DMS53 treated with DMSO at 0.1 percent for 48 hours (cell line): ENCODE data around the gene PIP4K2B.
"Not testable (repeated sequence)": the region's sequence is repeated elsewhere in the genome, so short reads cannot be mapped to it uniquely, and the experiment has no call there.

Source experiments
- DNase-seq: peaks from one replicate; lab custom pipeline; 2025; ENCODE audit not compliant: unreplicated experiment; lab: John Stamatoyannopoulos, UW

The PIP4K2B gene

DNA sequence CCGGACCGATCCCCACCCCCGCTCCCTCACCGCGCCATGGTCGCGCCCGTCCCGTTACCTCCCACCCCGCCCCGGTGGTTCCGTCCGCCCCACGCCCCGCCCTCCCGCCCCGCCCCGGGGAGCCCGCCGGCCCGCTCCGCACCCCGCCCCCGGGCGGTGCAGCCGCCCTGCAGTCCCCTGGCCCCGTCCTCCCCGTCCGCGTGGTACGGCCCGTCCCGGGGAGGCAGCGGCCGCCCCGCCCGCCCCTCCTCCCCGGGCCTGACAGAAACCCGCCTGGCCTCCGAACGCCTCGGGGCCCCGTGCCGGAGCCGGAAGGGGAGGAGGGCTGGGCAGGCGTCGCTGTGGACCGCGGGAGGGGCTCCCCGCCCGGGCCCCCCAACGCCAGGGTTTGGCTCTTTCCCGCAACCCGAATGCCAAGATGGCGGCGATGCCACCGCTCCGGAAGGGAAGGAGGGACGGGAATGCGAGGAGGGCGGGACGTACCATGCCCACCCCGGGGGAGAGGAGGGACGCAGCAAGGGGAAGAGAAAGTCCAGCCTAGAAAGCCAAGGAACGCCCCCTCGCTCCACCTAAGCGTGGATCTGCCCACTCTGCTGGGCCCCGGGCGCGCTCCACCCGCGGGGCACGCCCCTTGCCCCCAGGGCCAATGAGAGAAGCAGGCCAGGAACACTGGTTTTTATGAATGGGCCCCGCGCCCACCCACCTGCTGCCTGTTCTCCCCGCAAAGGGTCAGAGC is at the start of gene PIP4K2B:
Gene PIP4K2B, minus strand, starts transcription at position 56 of the 736 bp plus-strand sequence. CDS start 132 bp downstream, outside the sequence.
- DNase-seq = peak; percentile 84

DNA sequence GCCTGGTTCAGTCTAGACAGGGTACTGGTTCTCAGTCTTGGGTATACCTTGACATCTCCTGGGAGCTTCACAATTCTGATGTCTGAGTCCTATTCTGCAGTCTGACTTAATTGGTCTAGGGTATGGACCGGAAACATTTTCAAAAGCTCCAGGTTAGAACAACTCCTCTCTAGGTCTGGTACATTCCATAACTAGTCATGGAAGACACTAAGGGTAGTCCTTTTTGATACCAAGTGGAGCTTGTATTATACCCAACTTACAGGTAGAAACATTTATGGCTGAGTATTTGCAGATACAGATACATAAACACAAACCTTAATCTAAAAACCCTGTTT is 49.2 kb upstream of the PIP4K2B start:
- no peak for DNase-seq

GRCh38 chr17:38844261-38844757 is 45.0 kb upstream of the PIP4K2B start:
- no peak for DNase-seq

DNA sequence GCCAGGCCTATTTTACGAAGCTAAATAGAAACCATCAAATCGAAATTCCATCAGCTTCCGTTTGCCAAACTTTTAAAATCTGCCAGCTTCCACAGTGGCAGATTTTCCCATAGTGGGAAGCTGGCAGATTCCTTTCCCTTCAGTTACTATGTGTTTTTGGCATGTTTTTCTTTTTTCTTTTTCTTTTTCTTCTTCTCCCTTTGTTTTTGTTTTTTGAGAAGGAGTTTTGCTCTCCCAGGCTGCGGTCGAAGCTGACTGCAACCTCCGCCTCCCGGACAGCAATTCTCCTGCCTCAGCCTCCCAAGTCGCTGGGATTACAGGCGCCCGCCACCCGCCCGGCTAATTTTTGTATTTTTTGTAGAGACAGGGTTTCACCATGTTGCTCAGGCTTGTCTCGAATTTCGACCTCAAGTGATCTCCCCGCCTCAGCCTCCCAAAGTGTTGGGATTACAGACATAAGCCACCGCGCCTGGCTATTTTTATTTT is 26.4 kb upstream of the PIP4K2B start:
- DNase-seq = no peak

GRCh38 chr17:38824899-38825761 is 25.8 kb upstream of the PIP4K2B start, which contains the start of gene CWC25:
Gene CWC25, minus strand, starts transcription at chr17:38825321. Its CDS starts 138 bp downstream, at chr17:38825183.
- peak; percentile 65 for DNase-seq

DNA sequence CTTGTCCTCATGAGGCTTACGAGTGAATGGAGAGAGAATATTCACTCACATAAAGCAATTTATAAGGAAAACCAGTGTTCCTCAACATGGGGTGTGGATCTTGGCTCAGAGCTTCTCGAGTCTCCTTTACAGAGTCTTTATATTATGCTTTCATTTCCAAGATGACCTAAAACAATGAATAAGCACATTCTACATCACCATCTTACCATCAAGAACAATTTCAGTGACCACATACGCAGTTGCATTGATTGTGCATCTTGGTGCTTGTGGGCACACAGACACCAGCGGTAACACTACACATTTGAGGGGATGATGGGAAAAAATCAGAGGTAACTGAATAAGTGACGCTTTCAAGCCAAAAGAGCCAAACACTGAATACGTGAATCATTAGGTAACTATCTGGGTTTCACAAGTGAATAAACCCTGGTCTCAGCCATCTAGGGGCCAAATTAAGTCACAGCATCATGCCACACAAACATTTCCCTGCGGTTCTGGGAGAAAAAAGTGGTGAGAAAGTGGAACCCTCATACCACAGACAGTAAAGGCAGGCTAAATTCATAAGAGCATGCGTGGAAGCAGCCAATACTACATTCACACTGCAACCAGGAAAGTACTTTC is 16.3 kb upstream of the PIP4K2B start:
- DNase-seq = no peak

DNA sequence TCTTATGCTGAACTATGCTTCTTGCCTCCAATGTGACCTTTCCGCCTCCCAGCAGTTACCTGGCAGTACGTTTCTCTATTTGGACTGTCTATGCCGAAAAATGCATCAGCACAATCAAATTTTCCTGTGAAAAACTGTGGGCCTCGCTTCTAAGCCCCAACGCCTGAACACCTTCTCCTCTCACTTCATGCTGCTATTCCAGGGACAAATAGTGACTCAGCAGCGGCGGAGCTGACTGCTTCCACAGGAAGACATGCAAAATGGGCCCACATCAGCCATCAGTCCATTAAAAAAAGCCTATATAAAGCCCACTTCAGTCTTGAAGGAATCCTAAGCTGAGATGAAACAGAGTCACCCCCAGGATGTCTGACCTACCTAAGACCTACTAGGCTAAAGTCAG is 10.5 kb upstream of the PIP4K2B start:
- DNase-seq = no peak

GRCh38 chr17:38800237-38800760 is 943 bp upstream of the PIP4K2B start:
- DNase-seq = no peak

GRCh38 chr17:38798614-38799500 is 499 bp downstream of the PIP4K2B start:
- no peak for DNase-seq

- no peak for DNase-seq
These were observed 1.5 kb downstream of the PIP4K2B start for GRCh38 chr17:38797828-38798227.

- no peak for DNase-seq
These were observed 2.2 kb downstream of the PIP4K2B start for GRCh38 chr17:38797158-38797490.

DNA sequence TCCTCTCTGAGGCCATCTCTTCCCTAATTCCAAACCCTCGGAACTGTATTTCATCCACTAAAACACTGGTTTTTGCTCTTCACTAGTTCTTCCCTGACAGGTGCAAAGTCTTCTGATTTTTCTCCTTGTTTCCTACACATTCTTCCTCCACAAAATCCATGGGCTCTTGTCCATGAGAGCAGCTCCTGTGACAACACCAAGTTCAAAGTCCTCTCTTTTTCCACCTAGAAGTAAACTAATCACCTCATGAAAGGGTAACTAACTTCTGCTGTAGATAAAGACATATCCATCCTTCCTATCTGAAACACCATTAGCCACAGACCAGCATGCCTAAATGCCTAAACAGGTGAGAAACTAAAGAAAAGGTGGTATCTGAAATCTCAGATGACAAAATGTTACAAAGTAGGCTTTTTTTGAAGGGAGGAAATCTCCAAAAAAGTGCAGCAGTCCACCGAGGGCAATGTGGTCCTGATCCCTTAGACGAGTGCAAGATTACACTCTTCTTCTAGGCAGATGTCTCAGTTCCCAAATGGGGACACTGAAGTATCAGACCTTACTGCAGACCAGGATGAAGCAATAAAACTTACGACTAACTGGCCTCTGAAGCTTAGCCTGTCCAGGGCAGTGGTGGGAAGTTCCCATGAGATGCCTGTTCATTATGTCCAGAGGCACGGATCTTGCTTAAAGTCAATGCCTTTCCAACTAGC is 2.8 kb downstream of the PIP4K2B start:
- DNase-seq = no peak

DNA sequence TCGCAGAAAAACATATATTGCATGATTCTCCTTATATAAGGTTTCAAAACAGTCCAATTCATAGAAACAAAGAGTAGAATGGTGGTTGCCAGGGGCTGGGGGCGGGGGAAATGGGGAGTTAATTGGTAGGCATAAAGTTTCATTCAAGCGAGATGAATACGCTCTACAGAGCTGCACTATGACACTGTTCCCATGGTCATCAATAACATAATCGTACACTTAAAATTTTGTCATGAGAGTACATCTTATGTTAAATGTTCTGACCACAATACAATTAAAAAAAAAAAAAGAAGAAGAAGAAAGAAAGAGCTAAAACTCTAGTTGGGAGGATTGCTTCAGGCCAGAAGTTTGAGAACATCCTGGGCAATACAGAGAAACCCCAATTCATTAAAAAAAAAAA is 5.1 kb downstream of the PIP4K2B start:
- no peak for DNase-seq

DNA sequence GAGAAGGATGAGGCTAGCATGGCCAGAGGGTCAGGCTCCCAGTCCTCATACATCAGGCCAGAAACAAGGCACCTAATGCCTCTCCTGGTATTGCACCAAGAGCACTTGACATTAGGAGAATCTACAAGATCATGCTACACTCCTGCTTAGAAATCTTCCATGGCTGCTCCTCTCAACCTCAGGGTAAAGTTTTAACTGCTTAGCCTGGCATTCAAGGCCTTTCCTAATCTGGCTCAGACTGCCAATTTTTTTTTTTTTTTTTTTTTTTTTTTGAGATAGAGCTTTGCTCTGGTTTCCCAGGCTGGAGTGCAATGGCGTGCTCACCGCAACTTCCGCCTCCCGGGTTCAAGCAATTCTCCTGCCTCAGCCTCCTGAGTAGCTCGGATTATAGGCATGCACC is 8.2 kb downstream of the PIP4K2B start:
- DNase-seq = no peak

DNA sequence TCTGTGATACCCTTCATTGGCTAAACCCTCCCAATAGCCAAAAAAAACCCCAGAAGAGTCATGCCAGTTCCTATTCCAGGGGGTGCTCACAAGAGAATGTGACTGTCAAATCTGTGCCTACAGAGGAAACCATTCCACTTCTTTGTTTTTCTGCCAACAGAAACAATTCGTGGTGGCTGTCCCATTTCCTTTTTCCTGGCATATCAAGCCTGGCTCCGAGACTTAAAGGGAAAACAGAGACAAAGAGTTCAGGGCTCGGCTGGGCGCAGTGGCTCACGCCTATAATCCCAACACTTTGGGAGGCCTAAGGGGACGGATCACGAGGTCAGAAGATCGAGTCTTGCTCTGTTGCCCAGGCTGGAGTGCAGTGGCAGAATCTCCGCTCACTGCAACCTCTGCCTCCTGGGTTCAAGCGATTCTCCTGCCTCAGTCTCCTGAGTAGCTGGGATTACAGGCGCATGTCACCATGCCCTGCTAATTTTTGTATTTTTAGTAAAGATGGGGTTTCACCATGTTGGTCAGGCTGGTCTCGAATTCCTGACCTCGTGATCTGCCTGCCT is 9.1 kb downstream of the PIP4K2B start:
- DNase-seq = not testable (repeated sequence)

- no peak for DNase-seq
These were observed 10.2 kb downstream of the PIP4K2B start for GRCh38 chr17:38789185-38789584.

DNA sequence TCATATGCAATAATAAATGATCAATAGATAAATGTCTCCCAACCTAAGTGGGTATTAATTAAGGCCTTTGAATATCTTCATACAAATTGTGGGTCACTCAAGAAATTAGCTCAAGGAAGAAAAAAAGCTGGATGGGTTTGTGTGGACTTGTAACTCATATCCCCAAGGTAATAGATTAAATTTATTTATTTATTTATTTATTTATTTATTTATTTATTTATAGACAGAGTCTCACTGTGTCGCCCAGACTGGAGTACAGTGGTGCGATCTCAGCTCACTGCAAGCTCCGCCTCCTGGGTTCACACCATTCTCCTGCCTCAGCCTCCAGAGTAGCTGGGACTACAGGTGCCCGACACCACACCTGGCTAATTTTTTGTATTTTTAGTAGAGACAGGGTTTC is 11.4 kb downstream of the PIP4K2B start:
- DNase-seq = not testable (repeated sequence)

DNA sequence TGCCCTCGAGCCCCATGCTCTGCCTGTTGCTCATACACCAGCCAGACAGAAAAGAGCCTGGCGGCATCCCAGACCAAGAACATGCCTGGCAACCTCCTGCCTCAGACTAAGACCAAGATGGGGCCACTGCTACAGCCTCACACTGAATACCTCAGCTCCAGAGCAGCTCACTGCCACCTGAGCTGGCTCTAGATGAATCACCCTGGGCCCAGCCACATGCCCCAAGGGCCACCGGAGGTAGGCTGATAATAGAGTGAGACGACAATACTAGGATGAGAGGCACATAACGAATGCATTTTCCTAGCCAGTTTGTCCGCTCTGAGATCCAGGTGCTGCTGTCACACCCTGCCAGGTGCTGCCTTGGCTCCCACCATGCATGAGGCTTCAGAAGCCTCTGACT is 13.0 kb downstream of the PIP4K2B start:
- DNase-seq = no peak

- no peak for DNase-seq
These were observed 16.1 kb downstream of the PIP4K2B start for GRCh38 chr17:38783227-38783626.
